Natural killer cell (primary cell): Measurements from ENCODE around the gene LRRN1. TPM values are rescaled to one million over a fixed set of nuclear protein-coding genes. Genes with fewer than 3 reads are reported as not detected.

ENCODE experiments used
- ATAC-seq, 3 donors: fragments of 150-1000 bp in 2 of 3; fragments of 200-7000 bp in 1 of 3; cut with Tn5 transposase; 1 replicate in 1 of 3; 2 replicates in 2 of 3; pipeline ENCODE4 v1.10.0; 2021; ENCODE audit warnings: mild to moderate bottlenecking in 2 of 3, moderate library complexity in 2 of 3
- DNase-seq, 2 donors: peaks; one replicate each; pipeline versions ENCODE4 v3.0.0 to v3.0.0-alpha.2; 2013 to 2021; ENCODE audit warnings: mixed read lengths in 1 of 2
- H3K27ac ChIP-seq: one replicate; pipeline ENCODE4 v1.5.1; 2013; ENCODE audit warnings: mild to moderate bottlenecking, low read length
- H3K27me3 ChIP-seq: one replicate; pipeline ENCODE4 v1.6.1; 2013; ENCODE audit warnings: low read length; ENCODE audit not compliant: control insufficient read depth, insufficient read depth
- H3K36me3 ChIP-seq: one replicate; pipeline ENCODE4 v1.6.1; 2013; ENCODE audit warnings: low read length; ENCODE audit not compliant: control insufficient read depth, insufficient read depth
- H3K4me1 ChIP-seq: one replicate; pipeline ENCODE4 v1.6.1; 2013; ENCODE audit warnings: low read length; ENCODE audit not compliant: control insufficient read depth, insufficient read depth
- H3K4me3 ChIP-seq: one replicate; pipeline ENCODE4 v1.5.1; 2013; ENCODE audit warnings: low read length
- H3K9me3 ChIP-seq: one replicate; pipeline ENCODE4 v1.6.1; 2013; ENCODE audit warnings: low read length; ENCODE audit not compliant: control insufficient read depth, insufficient read depth
- H3K27ac Mint-ChIP-seq, 2 donors: one replicate each; pipeline ENCODE4 v1.8.0; 2022; ENCODE audit warnings: mild to moderate bottlenecking in 2 of 2, mixed read lengths in 2 of 2, moderate library complexity in 1 of 2
- H3K27me3 Mint-ChIP-seq, 2 donors: one replicate each; pipeline ENCODE4 v1.8.0; 2022; ENCODE audit warnings: low read depth in 2 of 2, mixed read lengths in 2 of 2
- H3K36me3 Mint-ChIP-seq: one replicate; pipeline ENCODE4 v1.8.0; 2022; ENCODE audit warnings: mixed read lengths
- H3K4me1 Mint-ChIP-seq, 2 donors: one replicate each; pipeline ENCODE4 v1.8.0; 2022; ENCODE audit warnings: mixed read lengths in 2 of 2
- H3K4me3 Mint-ChIP-seq: one replicate; pipeline ENCODE4 v1.8.0; 2022; ENCODE audit warnings: mild to moderate bottlenecking, moderate library complexity, mixed read lengths
- H3K9me3 Mint-ChIP-seq, 2 donors: one replicate each; pipeline ENCODE4 v1.8.0; 2022; ENCODE audit warnings: mixed read lengths in 2 of 2
- WGBS: methylation state at CpG from one replicate; pipeline ENCODE4 v1.1.7; 2013; ENCODE audit warnings: missing lambda C conversion rate; ENCODE audit not compliant: insufficient coverage; 5-methylcytosine and 5-hydroxymethylcytosine counted together
- intact Hi-C: fragments of 100-400 bp; cut with micrococcal nuclease; formaldehyde crosslinking; loops from one replicate; pipeline ENCODE4 v1.14.2; 2022
- total RNA-seq, 4 donors: library from RNA; stranded (reverse); fragments of 120-200 nt in 1 of 4; gene quantifications; one replicate each; pipeline versions ENCODE4 v1.2.3 to v1.2.4, GENCODE V29; 2013 to 2022
- TF ChIP-seq, protein P1 (sequence below): fragments of 200-600 bp; IDR thresholded peaks from one replicate; pipeline ENCODE4 v1.8.0; 2022; ENCODE audit warnings: antibody characterized with exemption

LRRN1 gene
- total RNA-seq, 3 donors from 2014 or later (not counting 1 experiment from before 2014, with no cell fraction given): 0.85 to 1.6 (median 0.99) TPM

DNA sequence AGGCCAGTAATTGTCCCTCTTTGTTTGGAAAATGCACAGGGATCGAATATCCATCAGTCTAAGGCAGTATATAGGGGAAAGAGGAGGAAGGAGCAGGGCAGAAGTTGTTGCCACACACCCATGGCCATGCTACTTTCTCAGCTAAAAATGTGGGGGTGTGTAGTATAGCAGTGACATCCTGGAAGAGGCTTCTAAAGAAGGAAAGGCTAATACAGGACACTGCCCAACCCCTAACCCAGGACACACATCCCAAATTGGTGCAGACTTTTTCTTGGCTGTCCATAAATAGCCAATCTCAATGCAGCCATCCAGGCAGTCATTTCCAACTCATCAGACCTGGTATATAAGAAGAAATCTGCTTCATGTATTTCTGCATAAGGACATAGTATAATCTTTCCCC lies 33.1 kb upstream of the LRRN1 start:
- TF ChIP-seq, protein P1, sequence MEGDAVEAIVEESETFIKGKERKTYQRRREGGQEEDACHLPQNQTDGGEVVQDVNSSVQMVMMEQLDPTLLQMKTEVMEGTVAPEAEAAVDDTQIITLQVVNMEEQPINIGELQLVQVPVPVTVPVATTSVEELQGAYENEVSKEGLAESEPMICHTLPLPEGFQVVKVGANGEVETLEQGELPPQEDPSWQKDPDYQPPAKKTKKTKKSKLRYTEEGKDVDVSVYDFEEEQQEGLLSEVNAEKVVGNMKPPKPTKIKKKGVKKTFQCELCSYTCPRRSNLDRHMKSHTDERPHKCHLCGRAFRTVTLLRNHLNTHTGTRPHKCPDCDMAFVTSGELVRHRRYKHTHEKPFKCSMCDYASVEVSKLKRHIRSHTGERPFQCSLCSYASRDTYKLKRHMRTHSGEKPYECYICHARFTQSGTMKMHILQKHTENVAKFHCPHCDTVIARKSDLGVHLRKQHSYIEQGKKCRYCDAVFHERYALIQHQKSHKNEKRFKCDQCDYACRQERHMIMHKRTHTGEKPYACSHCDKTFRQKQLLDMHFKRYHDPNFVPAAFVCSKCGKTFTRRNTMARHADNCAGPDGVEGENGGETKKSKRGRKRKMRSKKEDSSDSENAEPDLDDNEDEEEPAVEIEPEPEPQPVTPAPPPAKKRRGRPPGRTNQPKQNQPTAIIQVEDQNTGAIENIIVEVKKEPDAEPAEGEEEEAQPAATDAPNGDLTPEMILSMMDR: no peak
- H3K27ac ChIP-seq: no peak overlapping the region

DNA sequence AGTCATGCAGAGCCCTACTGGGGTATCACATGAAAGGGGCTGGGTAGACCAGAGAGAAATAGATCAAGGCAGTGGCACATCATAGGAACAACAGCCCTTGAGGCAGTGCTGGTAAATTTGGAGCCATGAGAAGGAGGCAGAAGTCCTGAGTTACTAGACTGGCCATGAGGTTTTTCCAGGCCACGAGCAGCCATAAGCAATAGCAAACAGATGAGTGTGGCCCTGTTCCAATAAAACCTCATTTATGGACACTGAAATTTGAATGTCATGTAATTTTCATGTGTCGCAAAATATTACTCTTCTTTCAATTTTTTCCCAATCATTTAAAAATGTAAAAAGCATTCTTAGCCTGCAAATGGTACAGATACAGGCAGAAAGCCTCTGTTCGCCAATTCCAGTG lies 28.1 kb upstream of the LRRN1 start:
- ATAC-seq (no peak), DNase-seq (no peak)
- intact Hi-C loops: no loop called here

More for the DNA sequence above, 33.1 kb upstream of the LRRN1 start:
- 56% methylated on average over 1 of the region's 1 CpG for WGBS
- H3K9me3 Mint-ChIP-seq: no peaks in the 10 kb centered on the region
- Histone ChIP-seq H3K36me3 (no peaks in the 10 kb centered on the region), H3K27me3 (no peaks in the 10 kb centered on the region), H3K4me3 (no peak overlapping the region), H3K9me3 (no peaks in the 10 kb centered on the region), H3K4me1 (no peaks in the 10 kb centered on the region)
- no peak for ATAC-seq
- H3K36me3 Mint-ChIP-seq: no peaks in the 10 kb centered on the region
- no peak for DNase-seq
- peaks cover 2 to 12% of the 10 kb centered on the region in 2 donors for H3K27me3 Mint-ChIP-seq
- intact Hi-C loops: no loop called here
- no peak overlapping the region for H3K4me3 Mint-ChIP-seq
- no peak overlapping the region for H3K27ac Mint-ChIP-seq
- no peaks in the 10 kb centered on the region for H3K4me1 Mint-ChIP-seq

DNA sequence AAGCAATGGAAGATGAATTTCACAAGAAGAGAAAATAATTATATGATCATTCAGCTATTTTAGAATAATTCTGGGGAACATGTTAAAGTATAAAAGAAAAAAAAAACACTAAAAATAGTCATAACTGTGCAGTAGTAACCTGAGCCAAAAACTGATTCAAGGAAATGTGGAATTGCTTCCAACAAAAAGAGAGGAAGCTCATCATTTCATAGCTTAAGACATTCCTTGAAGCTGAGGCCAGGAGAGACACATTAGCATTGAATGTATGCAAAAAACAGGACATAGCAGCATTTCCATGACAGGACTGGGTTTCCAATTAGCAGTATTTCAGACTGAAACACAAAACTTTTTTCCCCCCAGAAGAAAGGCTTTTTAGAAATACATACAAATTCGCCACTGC lies 27.7 kb upstream of the LRRN1 start:
- no CpG with 5 or more reads among the region's 1 CpG for WGBS
- peaks cover 9% of the 10 kb centered on the region for H3K36me3 Mint-ChIP-seq
- no peaks in the 10 kb centered on the region for H3K36me3 ChIP-seq
- H3K9me3 ChIP-seq: no peaks in the 10 kb centered on the region
- peaks cover 2 to 6% of the 10 kb centered on the region in 2 donors for H3K9me3 Mint-ChIP-seq
- no peaks in the 10 kb centered on the region for H3K4me1 ChIP-seq
- TF ChIP-seq, protein P1: no peak
- H3K27ac Mint-ChIP-seq: no peak overlapping the region
- H3K4me3 ChIP-seq: no peak overlapping the region
- no peak overlapping the region for H3K4me3 Mint-ChIP-seq
- ATAC-seq (no peak), DNase-seq (no peak)
- H3K27ac ChIP-seq: no peak overlapping the region
- H3K4me1 Mint-ChIP-seq: no peaks in the 10 kb centered on the region
- peaks cover 0 to 12% of the 10 kb centered on the region in 2 donors for H3K27me3 Mint-ChIP-seq
- intact Hi-C loops: no loop called here
- H3K27me3 ChIP-seq: no peaks in the 10 kb centered on the region

More for the DNA sequence above, 28.1 kb upstream of the LRRN1 start:
- Mint-ChIP-seq H3K27ac (no peak overlapping the region), H3K27me3 (peaks cover 0 to 12% of the 10 kb centered on the region in 2 donors), H3K4me1 (no peaks in the 10 kb centered on the region), H3K9me3 (peaks cover 2 to 6% of the 10 kb centered on the region in 2 donors), H3K36me3 (peaks cover 7% of the 10 kb centered on the region), H3K4me3 (no peak overlapping the region)
- Histone ChIP-seq H3K27ac (no peak overlapping the region), H3K4me3 (no peak overlapping the region), H3K27me3 (no peaks in the 10 kb centered on the region), H3K4me1 (no peaks in the 10 kb centered on the region), H3K9me3 (no peaks in the 10 kb centered on the region), H3K36me3 (no peaks in the 10 kb centered on the region)
- 90% methylated on average over 2 of the region's 3 CpGs for WGBS
- TF ChIP-seq, protein P1: no peak

DNA sequence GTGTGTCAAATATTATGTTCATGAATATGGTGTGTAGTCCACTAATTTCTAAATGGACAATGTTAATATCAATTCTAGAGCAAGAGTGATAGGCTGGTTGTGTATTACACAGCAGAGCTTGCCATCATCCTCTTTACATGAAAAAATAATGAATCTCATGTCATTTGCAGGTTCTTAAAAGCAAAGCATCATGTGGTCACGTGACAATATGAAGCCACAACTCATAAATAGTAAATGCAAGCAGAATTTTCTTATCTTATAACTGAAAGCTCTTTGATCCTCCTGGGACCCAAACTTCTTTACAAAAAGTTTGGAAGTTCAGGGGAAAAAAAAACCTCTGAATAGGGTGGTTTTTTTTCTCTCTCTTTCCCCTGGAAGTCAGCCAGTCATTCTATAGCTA lies 26.9 kb upstream of the LRRN1 start:
- DNase-seq (no peak), ATAC-seq (no peak)
- Mint-ChIP-seq H3K9me3 (peaks cover 2 to 6% of the 10 kb centered on the region in 2 donors), H3K4me3 (no peak overlapping the region), H3K36me3 (peaks cover 9% of the 10 kb centered on the region), H3K4me1 (no peaks in the 10 kb centered on the region), H3K27ac (no peak overlapping the region), H3K27me3 (peaks cover 0 to 4% of the 10 kb centered on the region in 2 donors)
- H3K27ac ChIP-seq: no peak overlapping the region
- H3K4me3 ChIP-seq: no peak overlapping the region
- H3K9me3 ChIP-seq: no peaks in the 10 kb centered on the region
- no peaks in the 10 kb centered on the region for H3K27me3 ChIP-seq
- intact Hi-C loops: no loop called here
- 75% methylated on average over 1 of the region's 1 CpG for WGBS
- TF ChIP-seq, protein P1: no peak
- H3K36me3 ChIP-seq: no peaks in the 10 kb centered on the region
- H3K4me1 ChIP-seq: no peaks in the 10 kb centered on the region
